Activated CD8-positive, alpha-beta T cell treated with anti-CD3 and anti-CD28 coated beads for 36 hours (primary cell): Measurements from ENCODE around the gene TMX1. TPM values are rescaled to one million over a fixed set of nuclear protein-coding genes. Genes with fewer than 3 reads are reported as not detected.

ENCODE experiments used
- ATAC-seq: fragments of 200-7000 bp; cut with Tn5 transposase; one replicate; pipeline ENCODE4 v1.10.0; 2021; ENCODE audit warnings: mild to moderate bottlenecking, moderate library complexity
- CTCF ChIA-PET: fragments of 350-600 bp; sonication (Branson Sonifier 250); formaldehyde crosslinking; loops from one replicate; lab custom pipeline; 2021; ENCODE audit warnings: antibody characterized with exemption; lab: Charles Lee
- POLR2A ChIA-PET: fragments of 350-600 bp; sonication (Branson Sonifier 250); formaldehyde crosslinking; loops from one replicate; lab custom pipeline; 2021; ENCODE audit warnings: antibody characterized with exemption; lab: Charles Lee
- DNase-seq: peaks from one replicate; pipeline ENCODE4 v3.0.0-alpha.2; 2020
- H3K27ac Mint-ChIP-seq: one replicate; pipeline ENCODE4 v1.8.0; 2021; ENCODE audit warnings: mild to moderate bottlenecking, mixed read lengths
- H3K27me3 Mint-ChIP-seq: one replicate; pipeline ENCODE4 v1.8.0; 2021; ENCODE audit warnings: mixed read lengths
- H3K36me3 Mint-ChIP-seq: one replicate; pipeline ENCODE4 v1.8.0; 2021; ENCODE audit warnings: low read depth, mixed read lengths
- H3K4me1 Mint-ChIP-seq: one replicate; pipeline ENCODE4 v1.8.0; 2021; ENCODE audit warnings: low read depth, mixed read lengths
- H3K4me3 Mint-ChIP-seq: one replicate; pipeline ENCODE4 v1.8.0; 2021; ENCODE audit warnings: mild to moderate bottlenecking, moderate library complexity, mixed read lengths
- H3K9me3 Mint-ChIP-seq: one replicate; pipeline ENCODE4 v1.8.0; 2021; ENCODE audit warnings: mixed read lengths
- intact Hi-C: fragments of 100-400 bp; cut with micrococcal nuclease; formaldehyde crosslinking; loops from one replicate; pipeline ENCODE4 v1.10.0; 2022
- total RNA-seq, 2 experiments: library from RNA; stranded (reverse); gene quantifications; one replicate each; pipeline ENCODE4 v1.2.3, GENCODE V29; 2021
- TF ChIP-seq, protein P1 (sequence below): fragments of 200-600 bp; IDR thresholded peaks from one replicate; pipeline ENCODE4 v1.8.0; 2022; ENCODE audit warnings: antibody characterized with exemption, mild to moderate bottlenecking

TMX1 gene
- total RNA-seq, 2 experiments from 2014 or later, result 53.6 to 61.1 TPM

- peaks cover 68% of the 10 kb centered on the region for H3K36me3 Mint-ChIP-seq
- ChIA-PET POLR2A (no interaction called here), CTCF (no interaction called here)
- H3K27ac Mint-ChIP-seq, result no peak overlapping the region
- TF ChIP-seq, protein P1, sequence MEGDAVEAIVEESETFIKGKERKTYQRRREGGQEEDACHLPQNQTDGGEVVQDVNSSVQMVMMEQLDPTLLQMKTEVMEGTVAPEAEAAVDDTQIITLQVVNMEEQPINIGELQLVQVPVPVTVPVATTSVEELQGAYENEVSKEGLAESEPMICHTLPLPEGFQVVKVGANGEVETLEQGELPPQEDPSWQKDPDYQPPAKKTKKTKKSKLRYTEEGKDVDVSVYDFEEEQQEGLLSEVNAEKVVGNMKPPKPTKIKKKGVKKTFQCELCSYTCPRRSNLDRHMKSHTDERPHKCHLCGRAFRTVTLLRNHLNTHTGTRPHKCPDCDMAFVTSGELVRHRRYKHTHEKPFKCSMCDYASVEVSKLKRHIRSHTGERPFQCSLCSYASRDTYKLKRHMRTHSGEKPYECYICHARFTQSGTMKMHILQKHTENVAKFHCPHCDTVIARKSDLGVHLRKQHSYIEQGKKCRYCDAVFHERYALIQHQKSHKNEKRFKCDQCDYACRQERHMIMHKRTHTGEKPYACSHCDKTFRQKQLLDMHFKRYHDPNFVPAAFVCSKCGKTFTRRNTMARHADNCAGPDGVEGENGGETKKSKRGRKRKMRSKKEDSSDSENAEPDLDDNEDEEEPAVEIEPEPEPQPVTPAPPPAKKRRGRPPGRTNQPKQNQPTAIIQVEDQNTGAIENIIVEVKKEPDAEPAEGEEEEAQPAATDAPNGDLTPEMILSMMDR, result no peak
- H3K27me3 Mint-ChIP-seq, result no peaks in the 10 kb centered on the region
- intact Hi-C loops, result no loop called here
- no peak for ATAC-seq
- H3K4me3 Mint-ChIP-seq, result no peak overlapping the region
- H3K9me3 Mint-ChIP-seq, result no peaks in the 10 kb centered on the region
- no peak for DNase-seq
- peaks cover 36% of the 10 kb centered on the region for H3K4me1 Mint-ChIP-seq
Measured at GRCh38 chr14:51248016-51248987, 8.3 kb downstream of the TMX1 start.

DNA sequence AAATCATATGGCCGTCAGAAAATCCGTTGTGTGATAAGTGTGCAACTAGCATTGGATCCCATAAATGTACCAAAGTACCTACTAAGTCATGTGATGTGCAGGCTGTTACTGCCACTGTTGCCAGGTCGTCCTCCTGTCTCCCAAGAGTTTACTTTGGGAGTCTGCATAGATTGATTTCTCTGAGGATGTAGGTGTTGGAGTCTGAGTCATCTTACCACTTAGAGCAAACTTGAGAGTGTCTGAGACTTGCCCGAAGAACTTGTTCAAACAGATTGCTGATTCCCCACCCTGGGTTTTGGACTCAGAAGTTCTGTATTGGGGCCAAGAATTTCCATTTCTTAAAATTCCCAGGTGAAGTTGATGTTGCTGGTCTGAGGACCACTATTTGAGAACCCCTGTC lies 11.4 kb downstream of the TMX1 start:
- ATAC-seq (no peak), DNase-seq (no peak)
- CTCF ChIA-PET, result interaction anchor here (1.0 kb wide), 1 partner anchor 32 kb away, joined by 3 read pairs; no protein-coding TSS in a partner anchor
- TF ChIP-seq, protein P1, result no peak
- intact Hi-C loops, result no loop called here
- Mint-ChIP-seq H3K36me3 (peaks cover 61% of the 10 kb centered on the region), H3K4me1 (peaks cover 9% of the 10 kb centered on the region), H3K27me3 (no peaks in the 10 kb centered on the region), H3K4me3 (no peak overlapping the region), H3K9me3 (no peaks in the 10 kb centered on the region), H3K27ac (no peak overlapping the region)
- POLR2A ChIA-PET, result no interaction called here

DNA sequence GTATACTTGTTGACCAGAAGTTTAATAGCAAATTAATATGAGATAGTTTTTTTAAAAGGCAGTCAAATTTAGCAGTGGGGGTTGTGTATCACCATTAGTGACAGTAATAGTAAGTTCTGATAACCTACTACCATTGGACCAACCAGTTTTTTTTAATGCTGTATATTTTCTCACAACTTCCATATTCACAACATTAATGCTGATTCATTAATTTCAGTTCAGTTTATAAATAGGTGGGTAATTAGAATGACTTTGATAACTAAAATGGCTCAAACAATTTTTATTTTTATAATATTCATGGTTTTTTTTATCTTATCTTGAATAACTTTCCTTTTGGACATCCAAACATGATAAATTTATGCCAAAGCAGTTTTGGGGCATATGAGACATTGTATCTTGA lies 13.8 kb downstream of the TMX1 start:
- no peak overlapping the region for H3K27ac Mint-ChIP-seq
- peaks cover 61% of the 10 kb centered on the region for H3K36me3 Mint-ChIP-seq
- CTCF ChIA-PET, result no interaction called here
- ATAC-seq, result no peak
- H3K27me3 Mint-ChIP-seq, result no peaks in the 10 kb centered on the region
- intact Hi-C loops, result no loop called here
- peaks cover 6% of the 10 kb centered on the region for H3K9me3 Mint-ChIP-seq
- no peak overlapping the region for H3K4me3 Mint-ChIP-seq
- TF ChIP-seq, protein P1, result no peak
- DNase-seq, result no peak
- POLR2A ChIA-PET, result no interaction called here
- peaks cover 6% of the 10 kb centered on the region for H3K4me1 Mint-ChIP-seq

DNA sequence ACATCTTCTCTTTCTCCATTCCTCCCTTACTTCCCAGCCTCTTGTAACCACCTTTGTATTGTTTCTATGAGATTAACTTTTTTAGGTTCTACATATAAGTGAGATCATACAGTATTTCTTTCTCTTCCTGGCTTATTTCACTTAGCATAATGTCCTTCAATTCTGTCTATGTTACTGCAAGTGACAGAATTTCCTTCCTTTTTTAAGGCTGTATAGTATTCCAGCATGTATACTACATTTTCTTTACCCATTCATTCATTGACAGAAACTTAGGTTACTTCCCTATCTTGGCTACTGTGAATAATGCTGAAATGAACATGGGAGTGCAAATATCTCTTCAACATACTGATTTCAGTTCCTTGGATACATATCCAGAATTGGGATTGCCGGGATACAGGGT lies 18.2 kb downstream of the TMX1 start:
- Mint-ChIP-seq H3K27ac (no peak overlapping the region), H3K4me1 (peaks cover 21% of the 10 kb centered on the region), H3K36me3 (peaks cover 54% of the 10 kb centered on the region), H3K9me3 (peaks cover 10% of the 10 kb centered on the region), H3K4me3 (no peak overlapping the region), H3K27me3 (no peaks in the 10 kb centered on the region)
- ChIA-PET POLR2A (no interaction called here), CTCF (no interaction called here)
- DNase-seq (no peak), ATAC-seq (no peak)
- intact Hi-C loops, result no loop called here
- TF ChIP-seq, protein P1, result no peak

- ChIA-PET POLR2A (interaction anchor here (1.3 kb wide), 1 partner anchor 18 kb away, joined by 3 read pairs; the partner anchor contains the start of gene TMX1), CTCF (no interaction called here)
- ATAC-seq (no peak), DNase-seq (no peak)
- Mint-ChIP-seq H3K9me3 (peaks cover 10% of the 10 kb centered on the region), H3K36me3 (peaks cover 54% of the 10 kb centered on the region), H3K4me1 (peaks cover 21% of the 10 kb centered on the region), H3K27ac (no peak overlapping the region), H3K4me3 (no peak overlapping the region), H3K27me3 (no peaks in the 10 kb centered on the region)
- intact Hi-C loops, result no loop called here
- TF ChIP-seq, protein P1, result no peak
Measured at GRCh38 chr14:51258788-51259187, 18.7 kb downstream of the TMX1 start.
